ENCODE measurements around the gene IL18R1.

The IL18R1 gene

GRCh38 chr2:102344397-102344796, 11.2 kb upstream of the IL18R1 start:
- ChIA-PET CTCF (interaction anchor here (0.9 kb wide), 1 partner anchor 98 kb away, joined by 3 read pairs; no protein-coding TSS in a partner anchor), POLR2A (ENCODE audit: low non-redundant PET) (no interaction called here)
- no peak for DNase-seq (ENCODE audit: low spot score)

GRCh38 chr2:102345329-102345920, 10.2 kb upstream of the IL18R1 start:
- no peak overlapping the region for H3K27ac ChIP-seq
- ChIA-PET CTCF (no interaction called here), POLR2A (ENCODE audit: low non-redundant PET) (no interaction called here)
- no peak for TF ChIP-seq CTCF (conservative IDR thresholded peaks at IDR 0.05; ENCODE audit: low read depth)
- no peak for DNase-seq (ENCODE audit: low spot score)

More at GRCh38 chr2:102344397-102344796, 11.2 kb upstream of the IL18R1 start:
- TF ChIP-seq CTCF (conservative IDR thresholded peaks at IDR 0.05; ENCODE audit: low read depth), result no peak
- H3K27ac ChIP-seq, result no peak overlapping the region

GRCh38 chr2:102346381-102347130, 9.0 kb upstream of the IL18R1 start:
- TF ChIP-seq CTCF (conservative IDR thresholded peaks at IDR 0.05; ENCODE audit: low read depth), result no peak
- no peak for DNase-seq (ENCODE audit: low spot score)
- ChIA-PET POLR2A (ENCODE audit: low non-redundant PET) (no interaction called here), CTCF (no interaction called here)
- H3K27ac ChIP-seq, result no peak overlapping the region

- no peak for DNase-seq (ENCODE audit: low spot score)
- TF ChIP-seq CTCF (conservative IDR thresholded peaks at IDR 0.05; ENCODE audit: low read depth), result no peak
- CTCF ChIA-PET, result interaction anchor here (0.5 kb wide), 1 partner anchor 80 kb away, joined by 3 read pairs; no protein-coding TSS in a partner anchor
- POLR2A ChIA-PET (ENCODE audit: low non-redundant PET), result no interaction called here
- H3K27ac ChIP-seq, result no peak overlapping the region
Observed at GRCh38 chr2:102350137-102350793, 5.3 kb upstream of the IL18R1 start.

GRCh38 chr2:102356381-102356712, 751 bp downstream of the IL18R1 start:
- DNase-seq (ENCODE audit: low spot score), result no peak
- ChIA-PET CTCF (interaction anchor here (0.5 to 1.2 kb wide), 11 partner anchors 22 to 350 kb away, joined by 3 to 6 read pairs (median 3); no protein-coding TSS in a partner anchor), POLR2A (ENCODE audit: low non-redundant PET) (no interaction called here)
- H3K27ac ChIP-seq, result no peak overlapping the region
- no peak for TF ChIP-seq CTCF (conservative IDR thresholded peaks at IDR 0.05; ENCODE audit: low read depth)

- ChIA-PET CTCF (interaction anchor here (0.6 to 1.2 kb wide), 5 partner anchors 22 to 350 kb away, joined by 3 read pairs; no protein-coding TSS in a partner anchor), POLR2A (ENCODE audit: low non-redundant PET) (no interaction called here)
- TF ChIP-seq CTCF (conservative IDR thresholded peaks at IDR 0.05; ENCODE audit: low read depth), result no peak
- DNase-seq (ENCODE audit: low spot score), result no peak
- H3K27ac ChIP-seq, result no peak overlapping the region
Observed at GRCh38 chr2:102356741-102357140, 1.1 kb downstream of the IL18R1 start.
